ENCODE results near the gene RASGRF2. TPM values are rescaled to one million over a fixed set of nuclear protein-coding genes. Genes with fewer than 3 reads are reported as not detected.

The RASGRF2 gene
- total and polyA plus RNA-seq, 2 of the 13 experiments (the other 11 are each of a cell fraction or from before 2014, with no cell fraction given): 23.6 to 29.0 TPM

DNA sequence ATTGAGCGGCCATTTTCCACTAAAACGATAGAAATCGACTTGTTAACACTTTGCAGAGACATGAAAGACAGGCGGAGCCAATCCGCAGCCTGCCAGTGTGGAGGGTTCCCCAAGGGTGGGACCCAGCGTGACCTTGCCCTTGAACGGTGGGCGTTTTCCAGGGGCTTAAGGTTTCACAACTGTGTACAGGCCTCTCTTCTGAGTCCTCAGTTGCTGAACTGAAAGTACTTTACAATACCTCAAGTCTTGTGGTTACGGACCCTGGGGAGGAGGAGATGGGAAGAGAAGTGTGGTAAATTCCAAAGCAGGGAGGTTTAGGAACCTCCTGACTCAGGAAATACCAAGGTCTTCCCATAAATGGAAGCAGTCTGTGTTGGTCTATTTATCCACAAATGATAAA is 204.8 kb downstream of the RASGRF2 start (continued):
- TF ChIP-seq, protein P1, sequence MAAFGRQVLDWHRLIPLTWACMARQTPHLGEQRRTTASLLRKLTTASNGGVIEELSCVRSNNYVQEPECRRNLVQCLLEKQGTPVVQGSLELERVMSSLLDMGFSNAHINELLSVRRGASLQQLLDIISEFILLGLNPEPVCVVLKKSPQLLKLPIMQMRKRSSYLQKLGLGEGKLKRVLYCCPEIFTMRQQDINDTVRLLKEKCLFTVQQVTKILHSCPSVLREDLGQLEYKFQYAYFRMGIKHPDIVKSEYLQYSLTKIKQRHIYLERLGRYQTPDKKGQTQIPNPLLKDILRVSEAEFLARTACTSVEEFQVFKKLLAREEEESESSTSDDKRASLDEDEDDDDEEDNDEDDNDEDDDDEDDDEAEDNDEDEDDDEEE (CRISPR knock-in tag; IDR thresholded peaks at IDR 0.05): no peak
- no peak for TF ChIP-seq DPF2 (CRISPR knock-in tag; IDR thresholded peaks at IDR 0.05; ENCODE audit: borderline replicate concordance, low read depth)
- TF ChIP-seq ZNF703 (CRISPR knock-in tag; IDR thresholded peaks at IDR 0.05; ENCODE audit: borderline replicate concordance): no peak
- no peak for TF ChIP-seq ZNF12 (CRISPR knock-in tag; IDR thresholded peaks at IDR 0.05)
- no peak for TF ChIP-seq ARNT (IDR thresholded peaks at IDR 0.05)
- TF ChIP-seq ZC3H13 (CRISPR knock-in tag; IDR thresholded peaks at IDR 0.05): no peak

DNA sequence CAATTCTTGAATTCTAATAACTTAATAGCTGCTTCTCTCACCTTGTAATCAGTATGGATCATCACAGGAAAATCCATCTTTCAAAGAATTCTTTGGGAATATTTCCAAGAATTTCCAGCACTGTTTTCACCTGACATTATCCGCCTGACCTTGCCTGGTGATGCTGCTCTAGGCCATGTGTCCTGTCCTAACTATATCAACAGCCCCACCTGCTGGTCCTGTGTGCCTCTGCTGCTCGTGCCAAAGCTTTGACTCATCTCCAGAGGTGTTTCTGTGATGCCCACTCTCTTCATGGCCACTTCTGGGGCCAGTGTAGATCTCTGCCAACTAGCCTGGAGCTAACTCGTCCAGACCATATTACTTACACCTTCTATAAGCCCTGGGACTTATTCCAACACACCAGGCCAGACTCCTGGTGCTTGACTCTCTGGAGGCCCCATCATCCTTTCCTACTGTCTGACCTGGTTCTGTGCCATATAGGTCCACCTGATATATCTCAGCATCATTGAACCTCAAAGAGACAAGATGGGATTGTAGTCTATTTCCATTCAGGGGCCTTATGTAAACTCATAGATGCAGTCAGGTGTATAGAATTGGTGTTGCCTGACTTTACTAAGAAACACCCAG is 205.4 kb downstream of the RASGRF2 start:
- ChIA-PET CTCF (ENCODE audit: low intra/inter-chr PET ratio, low total read pairs) (interaction anchor here (0.9 to 1.8 kb wide), 2 partner anchors 453 to 479 kb away, joined by 3 to 4 read pairs; no protein-coding TSS in a partner anchor), POLR2A (no interaction called here)
- BruUV-seq (replicated peaks): no TSS peak
- no peaks in the 10 kb centered on the region for H3K79me2 ChIP-seq (ENCODE audit: insufficient read depth, low read length)
- H3K36me3 ChIP-seq (replicated peaks in 1 of 2; ENCODE audit: control insufficient read depth in 1 of 2, insufficient read depth in 2 of 2, low read length in 2 of 2): peaks cover 4 to 12% of the 10 kb centered on the region in 2 experiments; a peak in 3 of 5 replicates
- WGBS (ENCODE audit: low lambda C conversion rate): 35% methylated on average over 3 of the region's 3 CpGs
- no peaks in the 10 kb centered on the region for H4K20me1 ChIP-seq (ENCODE audit: insufficient read depth, low read length)
- no peak overlapping the region for H2AFZ ChIP-seq (ENCODE audit: low read length)
- H3K4me1 ChIP-seq (ENCODE audit: insufficient read depth, low read length): no peaks in the 10 kb centered on the region
- no peak overlapping the region for H3K4me3 ChIP-seq (replicated peaks in 1 of 3; ENCODE audit: insufficient read depth in 1 of 3, low read depth in 2 of 3, low read length in 3 of 3)
- H3K9ac ChIP-seq (ENCODE audit: insufficient read depth, low read depth, low read length): no peak overlapping the region
- no peak overlapping the region for H3K27ac ChIP-seq (ENCODE audit: extremely low read length, insufficient read depth, low read length)
- H3K27me3 ChIP-seq (ENCODE audit: control insufficient read depth in 1 of 2, insufficient read depth in 2 of 2, low read length in 2 of 2): no peaks in the 10 kb centered on the region
- no peak overlapping the region for H3K4me2 ChIP-seq (ENCODE audit: low read depth, low read length)
- no peaks in the 10 kb centered on the region for H3K9me3 ChIP-seq (ENCODE audit: low read length)
- peak; percentile 69 for FAIRE-seq
- intact Hi-C loops (cut with micrococcal nuclease; ENCODE audit: unreplicated experiment) (loop anchor here (1.0 to 2.0 kb wide), 4 partner anchors 57 to 479 kb away; no protein-coding TSS in a partner anchor), in situ Hi-C loops (cut with HindIII; ENCODE audit: extremely low pct_ligation_motif_present, low pct_unique_long_range_greater_than_20kb) (no loop called here)
- peak; percentile 67 for DNase-seq (ENCODE audit: low spot score)
- peak; percentile 97 for ATAC-seq
- TF ChIP-seq, protein P2, sequence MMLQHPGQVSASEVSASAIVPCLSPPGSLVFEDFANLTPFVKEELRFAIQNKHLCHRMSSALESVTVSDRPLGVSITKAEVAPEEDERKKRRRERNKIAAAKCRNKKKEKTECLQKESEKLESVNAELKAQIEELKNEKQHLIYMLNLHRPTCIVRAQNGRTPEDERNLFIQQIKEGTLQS (CRISPR knock-in tag; IDR thresholded peaks at IDR 0.05): peak; percentile 62; the same call in 1 of the 2 replicates
- TF ChIP-seq, protein P3, sequence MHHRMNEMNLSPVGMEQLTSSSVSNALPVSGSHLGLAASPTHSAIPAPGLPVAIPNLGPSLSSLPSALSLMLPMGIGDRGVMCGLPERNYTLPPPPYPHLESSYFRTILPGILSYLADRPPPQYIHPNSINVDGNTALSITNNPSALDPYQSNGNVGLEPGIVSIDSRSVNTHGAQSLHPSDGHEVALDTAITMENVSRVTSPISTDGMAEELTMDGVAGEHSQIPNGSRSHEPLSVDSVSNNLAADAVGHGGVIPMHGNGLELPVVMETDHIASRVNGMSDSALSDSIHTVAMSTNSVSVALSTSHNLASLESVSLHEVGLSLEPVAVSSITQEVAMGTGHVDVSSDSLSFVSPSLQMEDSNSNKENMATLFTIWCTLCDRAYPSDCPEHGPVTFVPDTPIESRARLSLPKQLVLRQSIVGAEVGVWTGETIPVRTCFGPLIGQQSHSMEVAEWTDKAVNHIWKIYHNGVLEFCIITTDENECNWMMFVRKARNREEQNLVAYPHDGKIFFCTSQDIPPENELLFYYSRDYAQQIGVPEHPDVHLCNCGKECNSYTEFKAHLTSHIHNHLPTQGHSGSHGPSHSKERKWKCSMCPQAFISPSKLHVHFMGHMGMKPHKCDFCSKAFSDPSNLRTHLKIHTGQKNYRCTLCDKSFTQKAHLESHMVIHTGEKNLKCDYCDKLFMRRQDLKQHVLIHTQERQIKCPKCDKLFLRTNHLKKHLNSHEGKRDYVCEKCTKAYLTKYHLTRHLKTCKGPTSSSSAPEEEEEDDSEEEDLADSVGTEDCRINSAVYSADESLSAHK (CRISPR knock-in tag; IDR thresholded peaks at IDR 0.05; ENCODE audit: borderline replicate concordance): no peak
- TF ChIP-seq BHLHE40 (IDR thresholded peaks at IDR 0.05; ENCODE audit: low read length) (0 out of 2 replicates have a peak, but pooled peaks have one; percentile 49), NAIF1 (CRISPR knock-in tag; IDR thresholded peaks at IDR 0.05; ENCODE audit: borderline replicate concordance) (no peak), ZSCAN21 (CRISPR knock-in tag; IDR thresholded peaks at IDR 0.05; ENCODE audit: borderline replicate concordance) (no peak), MAFK (conservative IDR thresholded peaks at IDR 0.05 in 1 of 2, IDR thresholded peaks at IDR 0.05 in 1 of 2; ENCODE audit: low read length in 2 of 2) (no peak), ATM (IDR thresholded peaks at IDR 0.05; ENCODE audit: borderline replicate concordance) (no peak), XRCC5 (optimal IDR thresholded peaks at IDR 0.05; ENCODE audit: low read length) (peak; percentile 26), SP140L (CRISPR knock-in tag; IDR thresholded peaks at IDR 0.05; ENCODE audit: borderline replicate concordance) (no peak), NR2F6 (IDR thresholded peaks at IDR 0.05) (no peak), NR2F6 (CRISPR knock-in tag; IDR thresholded peaks at IDR 0.05) (no peak)
- TF ChIP-seq, protein P4, sequence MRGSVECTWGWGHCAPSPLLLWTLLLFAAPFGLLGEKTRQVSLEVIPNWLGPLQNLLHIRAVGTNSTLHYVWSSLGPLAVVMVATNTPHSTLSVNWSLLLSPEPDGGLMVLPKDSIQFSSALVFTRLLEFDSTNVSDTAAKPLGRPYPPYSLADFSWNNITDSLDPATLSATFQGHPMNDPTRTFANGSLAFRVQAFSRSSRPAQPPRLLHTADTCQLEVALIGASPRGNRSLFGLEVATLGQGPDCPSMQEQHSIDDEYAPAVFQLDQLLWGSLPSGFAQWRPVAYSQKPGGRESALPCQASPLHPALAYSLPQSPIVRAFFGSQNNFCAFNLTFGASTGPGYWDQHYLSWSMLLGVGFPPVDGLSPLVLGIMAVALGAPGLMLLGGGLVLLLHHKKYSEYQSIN (CRISPR knock-in tag; IDR thresholded peaks at IDR 0.05; ENCODE audit: borderline replicate concordance): no peak
- TF ChIP-seq, protein P5, sequence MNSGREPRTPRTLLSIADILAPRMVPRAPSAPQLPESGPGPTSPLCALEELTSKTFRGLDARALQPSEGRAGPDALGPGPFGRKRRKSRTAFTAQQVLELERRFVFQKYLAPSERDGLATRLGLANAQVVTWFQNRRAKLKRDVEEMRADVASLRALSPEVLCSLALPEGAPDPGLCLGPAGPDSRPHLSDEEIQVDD (CRISPR knock-in tag; IDR thresholded peaks at IDR 0.05; ENCODE audit: borderline replicate concordance): no peak

All from HepG2 (cell line).